Neural cell (in vitro differentiated cells): ENCODE results near the gene MRC2. TPM values are rescaled to one million over a fixed set of nuclear protein-coding genes. Genes with fewer than 3 reads are reported as not detected.

Source experiments
- H2AFZ ChIP-seq: fragments of 200-600, 300-800 bp; sonication (generic), shearing (Covaris generic); 2 replicates; pipeline ENCODE4 v1.6.0; 2014; ENCODE audit warnings: low read depth, mild to moderate bottlenecking, antibody characterized with exemption, low read length, moderate library complexity
- H3F3A ChIP-seq: fragments of 200-600 bp; shearing (Covaris generic); 2 replicates; pipeline ENCODE4 v1.6.1; 2016; ENCODE audit warnings: mild to moderate bottlenecking, moderate library complexity, mixed read lengths, antibody characterized with exemption, low read length; ENCODE audit not compliant: insufficient read depth, poor library complexity, severe bottlenecking
- H3K27ac ChIP-seq: fragments of 200-600, 300-800 bp; sonication (generic), shearing (Covaris generic); 2 replicates; pipeline ENCODE4 v1.5.1; 2014; ENCODE audit warnings: mild to moderate bottlenecking, low read length, moderate library complexity
- H3K27me3 ChIP-seq: fragments of 300-800, 200-600 bp; sonication (generic), shearing (Covaris generic); 2 replicates; pipeline ENCODE4 v1.6.0; 2014; ENCODE audit warnings: mild to moderate bottlenecking, low read depth, low read length, moderate library complexity; ENCODE audit not compliant: insufficient read depth
- H3K36me3 ChIP-seq: fragments of 300-800, 200-600 bp; sonication (generic), shearing (Covaris generic); 2 replicates; pipeline ENCODE4 v1.5.1; 2014; ENCODE audit warnings: mild to moderate bottlenecking, antibody characterized with exemption, low read length, moderate library complexity; ENCODE audit not compliant: insufficient read depth
- H3K4me2 ChIP-seq: fragments of 300-800, 200-600 bp; sonication (generic), shearing (Covaris generic); 2 replicates; pipeline ENCODE4 v1.6.0; 2014; ENCODE audit warnings: mild to moderate bottlenecking, low read length
- H3K4me3 ChIP-seq: fragments of 300-800, 200-600 bp; sonication (generic), shearing (Covaris generic); 2 replicates; pipeline ENCODE4 v1.5.1; 2014; ENCODE audit warnings: mild to moderate bottlenecking, low read length, moderate library complexity
- H3K79me2 ChIP-seq: fragments of 200-600 bp; shearing (Covaris generic); replicated peaks from 2 replicates; pipeline ENCODE4 v1.6.0; 2014; ENCODE audit warnings: mild to moderate bottlenecking, low read length, moderate library complexity; ENCODE audit not compliant: insufficient read depth
- H3K9ac ChIP-seq: fragments of 300-800, 200-600 bp; sonication (generic), shearing (Covaris generic); 2 replicates; pipeline ENCODE4 v1.6.1; 2016; ENCODE audit warnings: mild to moderate bottlenecking, low read length, mixed read lengths
- H3K9me2 ChIP-seq: fragments of 200-600 bp; shearing (Covaris generic); 2 replicates; pipeline ENCODE4 v1.6.1; 2016; ENCODE audit warnings: mild to moderate bottlenecking, low read length, mixed read lengths; ENCODE audit not compliant: insufficient read depth
- H3K9me3 ChIP-seq: fragments of 200-600, 300-800 bp; sonication (generic), shearing (Covaris generic); 2 replicates; pipeline ENCODE4 v1.6.1; 2016; ENCODE audit warnings: mild to moderate bottlenecking, mixed run types, low read length, moderate library complexity, mixed read lengths
- H4K20me1 ChIP-seq: fragments of 200-600 bp; shearing (Covaris generic); 2 replicates; pipeline ENCODE4 v1.6.1; 2016; ENCODE audit warnings: mild to moderate bottlenecking, mixed run types; ENCODE audit not compliant: insufficient read depth
- EP300 ChIP-seq: fragments of 450-650 bp; conservative IDR thresholded peaks from 2 replicates; pipeline ENCODE4 v1.6.1; 2014; ENCODE audit warnings: antibody characterized with exemption, mild to moderate bottlenecking, moderate library complexity; ENCODE audit not compliant: poor library complexity, severe bottlenecking
- EZH2 ChIP-seq: fragments of 200-600, 300-800 bp; shearing (Covaris generic), sonication (generic); IDR thresholded peaks from 2 replicates; pipeline ENCODE4 v1.6.1; 2014; ENCODE audit warnings: antibody characterized with exemption, low read length, borderline replicate concordance, mild to moderate bottlenecking; ENCODE audit not compliant: insufficient read depth, poor library complexity, severe bottlenecking
- MXI1 ChIP-seq: fragments of 450-650 bp; conservative IDR thresholded peaks from 2 replicates; pipeline ENCODE4 v1.6.1; 2014; ENCODE audit warnings: antibody characterized with exemption, mild to moderate bottlenecking; ENCODE audit not compliant: poor library complexity, severe bottlenecking
- POLR2AphosphoS5 ChIP-seq: IDR thresholded peaks from 2 replicates; pipeline ENCODE4 v1.6.1; 2012
- RAD21 ChIP-seq: fragments of 450-650 bp; conservative IDR thresholded peaks from 2 replicates; pipeline ENCODE4 v1.6.1; 2014; ENCODE audit warnings: antibody characterized with exemption, mild to moderate bottlenecking, moderate library complexity
- SMC3 ChIP-seq: fragments of 450-650 bp; conservative IDR thresholded peaks from 2 replicates; pipeline ENCODE4 v1.6.1; 2014; ENCODE audit warnings: antibody characterized with exemption, mild to moderate bottlenecking, moderate library complexity; ENCODE audit not compliant: poor library complexity
- TAF1 ChIP-seq: IDR thresholded peaks from 2 replicates; pipeline ENCODE4 v1.6.1; 2012; ENCODE audit warnings: low read depth
- polyA plus RNA-seq: library from polyadenylated mRNA; depleted of rRNA; stranded (reverse); fragments of >200 nt; gene quantifications from 2 replicates; pipeline ENCODE4 v1.2.3, GENCODE V29; 2014
- TF ChIP-seq, protein P1 (sequence below): fragments of 450-650 bp; IDR thresholded peaks from 2 replicates; pipeline ENCODE4 v1.5.1; 2014; ENCODE audit warnings: antibody characterized with exemption, mild to moderate bottlenecking, moderate library complexity; ENCODE audit not compliant: poor library complexity, severe bottlenecking
- TF ChIP-seq, protein P2 (sequence below): IDR thresholded peaks from 2 replicates; pipeline ENCODE4 v1.6.1; 2012; ENCODE audit warnings: borderline replicate concordance

Gene MRC2
- polyA plus RNA-seq, 1 donor from 2014 or later, result 0.36 TPM

DNA sequence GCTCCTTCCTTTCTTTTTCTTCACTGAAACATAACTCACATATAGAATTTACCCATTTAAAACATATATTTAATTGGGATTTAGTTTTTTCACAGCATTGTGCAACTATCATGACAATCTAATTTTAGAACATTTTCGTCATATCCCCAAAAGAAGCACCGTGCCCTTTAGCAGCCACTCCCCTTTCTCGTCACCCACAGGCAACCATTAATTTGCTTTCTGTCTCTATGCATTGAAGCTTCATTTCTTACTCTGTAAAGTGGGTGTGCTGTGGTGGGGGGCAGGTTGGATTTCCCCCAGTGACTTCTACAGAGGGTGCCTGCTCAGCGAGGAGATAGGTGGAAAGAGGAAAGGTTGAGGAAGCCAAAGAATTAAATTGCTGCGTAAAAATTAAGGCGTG lies 35.8 kb downstream of the MRC2 start:
- no peak overlapping the region for H3K27ac ChIP-seq
- H3K79me2 ChIP-seq, result no peaks in the 10 kb centered on the region
- no peak overlapping the region for H3K4me2 ChIP-seq
- no peak overlapping the region for H3K9ac ChIP-seq
- no peaks in the 10 kb centered on the region for H3K9me3 ChIP-seq
- H3K36me3 ChIP-seq, result no peaks in the 10 kb centered on the region
- H3F3A ChIP-seq, result no peaks in the 10 kb centered on the region
- H3K9me2 ChIP-seq, result no peaks in the 10 kb centered on the region
- TF ChIP-seq, protein P1, sequence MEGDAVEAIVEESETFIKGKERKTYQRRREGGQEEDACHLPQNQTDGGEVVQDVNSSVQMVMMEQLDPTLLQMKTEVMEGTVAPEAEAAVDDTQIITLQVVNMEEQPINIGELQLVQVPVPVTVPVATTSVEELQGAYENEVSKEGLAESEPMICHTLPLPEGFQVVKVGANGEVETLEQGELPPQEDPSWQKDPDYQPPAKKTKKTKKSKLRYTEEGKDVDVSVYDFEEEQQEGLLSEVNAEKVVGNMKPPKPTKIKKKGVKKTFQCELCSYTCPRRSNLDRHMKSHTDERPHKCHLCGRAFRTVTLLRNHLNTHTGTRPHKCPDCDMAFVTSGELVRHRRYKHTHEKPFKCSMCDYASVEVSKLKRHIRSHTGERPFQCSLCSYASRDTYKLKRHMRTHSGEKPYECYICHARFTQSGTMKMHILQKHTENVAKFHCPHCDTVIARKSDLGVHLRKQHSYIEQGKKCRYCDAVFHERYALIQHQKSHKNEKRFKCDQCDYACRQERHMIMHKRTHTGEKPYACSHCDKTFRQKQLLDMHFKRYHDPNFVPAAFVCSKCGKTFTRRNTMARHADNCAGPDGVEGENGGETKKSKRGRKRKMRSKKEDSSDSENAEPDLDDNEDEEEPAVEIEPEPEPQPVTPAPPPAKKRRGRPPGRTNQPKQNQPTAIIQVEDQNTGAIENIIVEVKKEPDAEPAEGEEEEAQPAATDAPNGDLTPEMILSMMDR, result no peak
- no peak overlapping the region for H3K4me3 ChIP-seq
- H4K20me1 ChIP-seq, result no peaks in the 10 kb centered on the region
- H3K27me3 ChIP-seq, result no peaks in the 10 kb centered on the region
- no peak overlapping the region for H2AFZ ChIP-seq

DNA sequence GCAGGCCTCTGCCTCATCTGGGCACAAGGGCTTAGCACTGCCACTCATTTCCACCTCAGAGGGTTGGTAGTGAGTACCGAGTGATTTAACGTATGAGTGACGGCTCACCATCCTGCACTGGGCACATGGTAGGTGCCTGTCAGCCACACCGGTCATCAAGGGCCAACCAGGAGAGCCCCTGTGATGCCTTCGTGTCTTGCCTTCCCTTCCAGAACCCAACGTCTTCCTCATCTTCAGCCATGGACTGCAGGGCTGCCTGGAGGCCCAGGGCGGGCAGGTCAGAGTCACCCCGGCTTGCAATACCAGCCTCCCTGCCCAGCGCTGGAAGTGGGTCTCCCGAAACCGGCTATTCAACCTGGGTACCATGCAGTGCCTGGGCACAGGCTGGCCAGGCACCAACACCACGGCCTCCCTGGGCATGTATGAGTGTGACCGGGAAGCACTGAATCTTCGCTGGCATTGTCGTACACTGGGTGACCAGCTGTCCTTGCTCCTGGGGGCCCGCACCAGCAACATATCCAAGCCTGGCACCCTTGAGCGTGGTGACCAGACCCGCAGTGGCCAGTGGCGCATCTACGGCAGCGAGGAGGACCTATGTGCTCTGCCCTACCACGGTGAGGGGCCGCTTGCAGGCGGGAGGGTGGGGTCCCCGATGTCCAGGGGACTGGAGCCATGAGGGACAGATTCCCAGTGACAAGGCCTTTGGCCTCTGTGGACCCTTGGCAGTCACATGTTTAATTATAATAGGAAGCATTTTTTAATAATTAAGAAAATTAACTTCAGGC lies 37.1 kb downstream of the MRC2 start:
- no peaks in the 10 kb centered on the region for H3K9me3 ChIP-seq
- H3K36me3 ChIP-seq, result no peaks in the 10 kb centered on the region
- no peaks in the 10 kb centered on the region for H3F3A ChIP-seq
- no peak overlapping the region for H2AFZ ChIP-seq
- no peaks in the 10 kb centered on the region for H3K9me2 ChIP-seq
- no peak overlapping the region for H3K4me3 ChIP-seq
- H3K79me2 ChIP-seq, result no peaks in the 10 kb centered on the region
- H3K9ac ChIP-seq, result no peak overlapping the region
- no peaks in the 10 kb centered on the region for H3K27me3 ChIP-seq
- H4K20me1 ChIP-seq, result no peaks in the 10 kb centered on the region
- TF ChIP-seq EP300 (no peak), TAF1 (no peak), MXI1 (no peak), RAD21 (no peak), SMC3 (no peak), EZH2 (no peak), POLR2AphosphoS5 (no peak)
- TF ChIP-seq, protein P2, sequence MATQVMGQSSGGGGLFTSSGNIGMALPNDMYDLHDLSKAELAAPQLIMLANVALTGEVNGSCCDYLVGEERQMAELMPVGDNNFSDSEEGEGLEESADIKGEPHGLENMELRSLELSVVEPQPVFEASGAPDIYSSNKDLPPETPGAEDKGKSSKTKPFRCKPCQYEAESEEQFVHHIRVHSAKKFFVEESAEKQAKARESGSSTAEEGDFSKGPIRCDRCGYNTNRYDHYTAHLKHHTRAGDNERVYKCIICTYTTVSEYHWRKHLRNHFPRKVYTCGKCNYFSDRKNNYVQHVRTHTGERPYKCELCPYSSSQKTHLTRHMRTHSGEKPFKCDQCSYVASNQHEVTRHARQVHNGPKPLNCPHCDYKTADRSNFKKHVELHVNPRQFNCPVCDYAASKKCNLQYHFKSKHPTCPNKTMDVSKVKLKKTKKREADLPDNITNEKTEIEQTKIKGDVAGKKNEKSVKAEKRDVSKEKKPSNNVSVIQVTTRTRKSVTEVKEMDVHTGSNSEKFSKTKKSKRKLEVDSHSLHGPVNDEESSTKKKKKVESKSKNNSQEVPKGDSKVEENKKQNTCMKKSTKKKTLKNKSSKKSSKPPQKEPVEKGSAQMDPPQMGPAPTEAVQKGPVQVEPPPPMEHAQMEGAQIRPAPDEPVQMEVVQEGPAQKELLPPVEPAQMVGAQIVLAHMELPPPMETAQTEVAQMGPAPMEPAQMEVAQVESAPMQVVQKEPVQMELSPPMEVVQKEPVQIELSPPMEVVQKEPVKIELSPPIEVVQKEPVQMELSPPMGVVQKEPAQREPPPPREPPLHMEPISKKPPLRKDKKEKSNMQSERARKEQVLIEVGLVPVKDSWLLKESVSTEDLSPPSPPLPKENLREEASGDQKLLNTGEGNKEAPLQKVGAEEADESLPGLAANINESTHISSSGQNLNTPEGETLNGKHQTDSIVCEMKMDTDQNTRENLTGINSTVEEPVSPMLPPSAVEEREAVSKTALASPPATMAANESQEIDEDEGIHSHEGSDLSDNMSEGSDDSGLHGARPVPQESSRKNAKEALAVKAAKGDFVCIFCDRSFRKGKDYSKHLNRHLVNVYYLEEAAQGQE, result no peak
- TF ChIP-seq, protein P1, result no peak
- H3K4me2 ChIP-seq, result no peak overlapping the region
- H3K27ac ChIP-seq, result no peak overlapping the region
